GM10266 (cell line): ENCODE data around the gene CPA3.

Experiments
- DNase-seq: peaks from one replicate; pipeline ENCODE4 v3.0.0; 2012; ENCODE audit errors: extremely low spot score
- CTCF ChIP-seq: IDR thresholded peaks from 2 replicates; pipeline ENCODE4 v1.5.1; 2012; ENCODE audit warnings: mild to moderate bottlenecking, low read depth; ENCODE audit not compliant: control insufficient read depth, insufficient read depth; ENCODE audit errors: missing control alignments

Gene CPA3

GRCh38 chr3:148825476-148825875, 39.6 kb upstream of the CPA3 start:
- no peak for DNase-seq
- TF ChIP-seq CTCF: no peak

DNA sequence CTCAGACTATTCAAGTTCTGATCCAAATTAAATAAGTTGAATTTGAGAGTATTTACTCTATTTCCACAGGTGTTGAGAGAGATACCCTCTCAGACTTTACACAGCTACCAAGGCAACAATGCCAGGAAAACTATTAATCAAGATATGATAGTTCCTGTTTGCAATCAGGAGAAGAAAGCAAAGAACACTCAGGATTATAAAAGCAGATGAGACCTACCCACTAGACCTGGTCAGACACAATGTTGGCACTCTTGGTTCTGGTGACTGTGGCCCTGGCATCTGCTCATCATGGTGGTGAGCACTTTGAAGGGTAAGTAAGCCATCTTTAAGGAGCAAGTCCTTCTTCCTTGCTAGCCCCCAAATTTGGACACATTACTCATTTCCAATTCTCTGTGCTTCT, 37.5 kb upstream of the CPA3 start, which contains the start of gene CPB1:
Gene CPB1 (plus strand): TSS at position 227 of the 400 bp plus-strand sequence. CDS start 13 bp downstream, at position 240.
- no peak for TF ChIP-seq CTCF
- no peak for DNase-seq

DNA sequence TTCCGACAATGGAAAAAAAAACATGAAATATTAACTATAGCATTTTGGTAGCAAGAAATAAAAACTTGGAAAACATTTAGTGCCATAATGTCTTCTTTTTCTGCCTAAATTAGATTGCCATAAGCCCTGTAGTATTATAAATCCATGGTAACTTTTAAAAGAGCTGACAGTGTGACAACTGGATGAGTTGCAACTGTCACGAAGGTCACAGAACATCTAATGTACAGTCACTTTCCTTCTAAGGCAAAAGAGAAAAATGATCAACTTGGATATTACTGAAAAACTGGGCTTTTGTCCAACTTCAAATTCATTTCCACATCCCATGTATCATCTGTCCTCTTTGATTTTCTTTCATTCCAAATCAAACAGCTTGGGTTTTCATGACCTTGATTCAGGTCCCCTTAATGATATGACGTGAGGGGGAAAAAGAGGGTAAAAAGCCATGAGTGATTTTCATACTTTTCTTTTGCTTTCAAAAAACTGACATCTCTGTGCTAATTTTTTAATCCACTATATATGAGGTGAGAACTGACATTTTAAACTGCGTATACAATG, 36.9 kb upstream of the CPA3 start:
- no peak for TF ChIP-seq CTCF
- no peak for DNase-seq

GRCh38 chr3:148829926-148830325, 35.2 kb upstream of the CPA3 start:
- DNase-seq: no peak
- TF ChIP-seq CTCF: no peak

DNA sequence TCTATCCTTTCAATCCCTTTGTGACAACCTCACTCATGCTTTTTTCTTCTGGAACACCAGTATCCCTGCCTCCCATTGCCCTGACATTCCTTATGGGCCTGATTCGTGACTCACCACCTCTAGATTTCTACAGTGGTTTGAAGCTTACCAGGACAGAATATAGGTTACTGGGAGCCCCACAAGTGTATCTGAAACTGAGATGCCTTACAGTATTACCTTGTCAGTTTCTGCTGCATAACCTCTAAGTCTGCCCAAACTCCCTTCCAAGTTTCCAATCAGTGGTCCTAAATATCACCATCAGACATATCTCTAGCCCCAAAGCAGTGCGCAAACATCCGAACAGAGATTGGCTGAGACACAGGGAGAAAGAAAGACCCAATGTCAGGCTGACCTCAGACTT, 31.9 kb upstream of the CPA3 start:
- TF ChIP-seq CTCF: no peak
- no peak for DNase-seq

GRCh38 chr3:148839805-148840204, 25.3 kb upstream of the CPA3 start:
- no peak for TF ChIP-seq CTCF

GRCh38 chr3:148840451-148840850, 24.6 kb upstream of the CPA3 start:
- TF ChIP-seq CTCF: no peak

More at GRCh38 chr3:148839805-148840204, 25.3 kb upstream of the CPA3 start:
- no peak for DNase-seq

More at GRCh38 chr3:148840451-148840850, 24.6 kb upstream of the CPA3 start:
- no peak for DNase-seq
